Stimulated activated CD8-positive, alpha-beta memory T cell treated with anti-CD3 and anti-CD28 coated beads, Interleukin-12 subunit alpha, Interleukin-12 subunit beta, amount 100 ng/mL, for 1 hour (primary cell): ENCODE data around the gene PRKCE.

ENCODE experiments used
- DNase-seq: peaks from one replicate; pipeline ENCODE4 v3.0.0-alpha.2; 2020; ENCODE audit warnings: low read depth

PRKCE gene

DNA sequence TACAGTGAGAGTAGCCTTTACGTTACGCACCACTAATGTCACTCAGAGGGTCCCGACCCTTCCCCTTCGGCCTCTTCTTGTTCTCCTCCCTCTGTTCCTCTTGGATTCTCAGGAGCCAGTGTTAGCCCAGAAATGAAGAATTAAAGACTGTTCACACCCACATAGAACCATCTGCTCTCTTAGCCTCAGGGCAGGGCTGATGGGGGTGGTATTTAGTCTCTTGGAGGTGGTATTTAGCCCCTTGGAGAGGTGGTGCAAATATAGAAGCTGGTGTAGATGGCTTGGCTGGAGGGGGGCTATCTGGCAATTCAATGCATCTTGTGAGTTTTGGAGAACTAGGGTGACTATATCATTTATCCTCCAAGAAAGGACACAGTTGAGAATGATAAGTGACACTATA, 286.5 kb downstream of the PRKCE start:
- DNase-seq, result no peak

DNA sequence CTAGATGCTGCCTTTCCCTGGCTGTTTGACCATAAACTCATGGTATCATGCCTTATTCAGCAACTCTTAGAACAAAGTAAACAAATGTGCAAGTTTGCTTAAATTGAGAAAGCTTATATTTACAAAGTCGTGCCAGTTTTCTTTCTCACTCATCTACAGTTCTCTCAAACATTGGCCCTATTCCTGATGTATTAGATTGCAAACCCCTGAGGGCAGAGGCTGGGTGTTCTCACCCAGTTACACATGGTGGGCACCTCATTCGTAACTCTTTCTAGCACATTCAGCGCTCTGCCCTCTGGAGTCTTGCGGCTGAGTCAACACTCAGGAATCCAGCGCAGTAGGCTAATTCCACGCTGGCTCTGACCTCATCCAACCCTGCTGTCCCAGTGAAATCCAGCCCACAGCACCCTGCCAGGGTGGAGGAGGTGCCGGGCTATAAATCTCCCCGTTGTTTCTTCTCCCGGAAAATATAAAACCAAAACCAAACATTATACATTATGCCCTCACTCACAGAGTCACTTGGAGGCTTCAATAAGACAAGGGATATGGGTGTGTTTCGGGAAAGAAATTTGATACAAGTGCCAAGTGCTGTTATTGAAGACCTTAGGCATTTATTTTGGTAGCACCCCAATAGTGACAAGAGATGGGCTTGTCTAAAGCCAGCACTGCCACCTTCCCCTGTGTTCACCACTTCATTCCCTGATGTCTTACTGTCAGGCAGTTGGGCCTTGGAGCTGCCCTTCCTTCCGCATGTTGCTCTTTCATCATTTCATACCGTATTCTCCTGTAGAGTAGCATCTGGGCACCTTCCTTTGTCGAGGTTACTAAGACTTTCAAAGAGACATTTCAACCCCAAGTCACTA, 287.4 kb downstream of the PRKCE start:
- no peak for DNase-seq

DNA sequence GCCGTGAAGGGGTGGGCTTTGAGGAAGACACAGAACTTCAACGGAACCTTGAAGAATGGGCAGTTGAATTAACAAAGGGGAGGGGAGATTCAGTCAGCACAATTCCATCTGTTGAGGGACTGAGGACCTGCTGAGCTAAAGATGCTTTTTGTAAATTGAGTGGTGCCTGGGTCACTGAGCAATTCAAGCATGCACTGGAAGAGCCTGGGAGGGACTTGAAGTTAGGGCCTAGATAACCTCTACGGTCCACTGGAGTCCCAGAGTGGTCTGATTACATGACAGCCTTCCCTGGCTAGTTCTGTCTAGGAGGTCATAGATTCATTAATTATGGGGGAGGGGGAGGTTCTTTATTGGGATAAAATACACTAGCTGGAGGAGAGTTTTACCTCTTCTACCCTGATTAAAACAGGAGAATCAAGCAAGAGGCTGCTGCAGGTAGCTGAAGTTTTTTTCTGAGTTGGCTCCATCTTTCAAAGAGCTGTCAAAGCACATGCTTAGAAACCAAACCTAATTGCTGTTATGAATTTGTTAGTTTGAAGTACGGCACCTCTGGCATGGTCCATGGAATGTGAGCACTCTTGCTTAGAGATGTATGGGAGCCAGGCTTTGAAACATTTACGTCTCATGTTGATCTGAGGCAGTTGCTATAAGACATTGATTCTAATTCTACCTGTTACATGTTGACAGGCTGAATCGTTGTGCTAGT, 290.2 kb downstream of the PRKCE start:
- no peak for DNase-seq

DNA sequence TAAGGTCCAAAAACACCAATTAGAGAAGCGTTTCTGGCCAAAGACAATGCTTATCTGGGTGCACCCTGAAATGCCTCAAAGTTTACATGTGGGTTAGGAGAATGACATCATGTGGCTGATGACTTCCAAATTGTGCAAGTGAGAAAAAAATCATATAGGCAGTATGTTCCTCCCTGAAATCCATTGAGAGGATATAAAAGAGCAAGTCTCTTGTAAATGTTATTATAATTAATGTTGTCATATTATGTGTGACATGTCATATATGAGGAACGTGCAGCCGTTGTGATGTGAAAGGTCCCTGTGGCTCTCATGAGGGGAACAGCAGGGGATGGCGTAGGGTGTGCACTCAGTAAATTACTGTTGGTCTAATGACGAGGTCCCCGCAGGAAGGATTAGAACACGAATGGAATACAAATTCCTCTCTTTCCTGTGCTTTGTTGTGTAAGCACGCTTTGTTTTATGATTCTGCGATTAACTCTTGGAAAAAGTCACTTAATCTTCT, 290.8 kb downstream of the PRKCE start:
- DNase-seq, result no peak

DNA sequence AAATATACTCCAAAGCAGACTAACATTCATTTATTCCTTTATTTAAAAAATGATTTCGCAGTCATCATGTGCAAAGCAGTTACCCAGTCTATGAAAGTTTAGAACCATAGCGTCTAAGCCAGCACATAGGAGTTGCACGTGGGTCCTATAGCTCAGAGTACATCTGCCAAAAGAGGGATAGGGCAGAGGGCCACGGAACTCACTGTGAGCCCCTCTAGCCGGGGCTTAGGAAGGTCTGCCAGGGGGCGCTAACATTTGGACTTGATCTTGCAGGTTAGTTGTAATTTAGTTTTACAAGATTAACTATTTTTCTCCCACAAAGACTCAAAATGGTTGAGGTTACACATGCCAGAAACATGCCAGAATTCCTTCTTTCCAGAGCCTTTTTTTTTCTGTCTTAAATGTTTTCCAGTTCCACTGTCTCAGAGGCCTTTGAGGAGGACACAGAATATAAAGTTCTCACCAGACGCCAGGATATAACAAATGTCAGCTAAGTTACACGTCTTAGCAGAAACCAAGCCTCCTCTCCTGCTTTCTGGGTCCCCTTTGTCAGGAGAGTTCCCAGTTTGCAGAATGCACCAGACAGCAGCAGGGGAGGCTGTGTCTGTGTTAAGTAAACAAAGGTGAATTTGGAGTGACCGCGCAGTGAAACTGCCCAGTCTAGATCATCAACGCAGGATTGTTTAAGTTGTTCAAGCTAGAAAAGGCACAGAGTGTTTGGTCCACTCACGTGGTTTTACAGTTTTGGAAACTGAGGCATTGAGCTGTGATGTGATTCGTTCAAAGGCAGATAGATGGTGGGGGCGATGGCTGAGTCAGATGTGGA, 292.0 kb downstream of the PRKCE start:
- no peak for DNase-seq

DNA sequence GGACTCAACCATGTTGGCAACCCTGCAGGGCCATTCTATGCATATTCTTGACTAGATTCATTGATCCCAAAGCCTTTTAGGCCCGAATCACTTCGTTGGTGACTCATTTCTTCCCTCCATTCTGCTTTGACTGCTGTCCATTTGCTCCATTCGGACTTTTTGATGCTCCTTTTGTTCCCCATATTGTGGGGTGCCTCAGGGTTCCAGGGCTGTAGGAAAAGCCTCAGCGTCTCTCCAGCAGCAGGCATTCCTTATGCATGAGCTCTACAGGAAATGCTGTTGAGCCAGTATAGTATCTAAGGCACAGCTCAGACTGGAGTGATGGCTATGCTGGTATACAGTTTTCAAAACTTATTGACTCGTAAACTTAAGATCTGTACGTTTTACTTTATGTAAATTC, 292.6 kb downstream of the PRKCE start:
- no peak for DNase-seq

DNA sequence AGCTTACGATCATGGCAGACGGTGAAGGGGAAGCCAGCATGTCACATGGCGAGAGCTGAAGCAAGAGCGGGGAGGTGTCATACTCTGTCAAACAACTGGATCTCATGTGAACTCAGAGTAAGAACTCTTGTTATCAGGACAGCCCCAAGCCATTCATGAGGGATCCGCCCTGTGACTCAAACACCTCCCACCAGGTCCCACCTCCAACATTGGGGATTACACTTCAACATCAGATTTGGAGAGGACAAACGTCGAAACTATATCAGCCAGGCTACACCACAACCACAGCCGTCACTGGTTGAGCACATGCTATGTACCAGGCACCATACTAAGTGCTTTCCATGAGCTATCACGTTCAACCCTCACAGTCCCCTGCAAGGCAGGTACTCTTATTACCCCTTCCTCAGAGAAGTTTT, 293.8 kb downstream of the PRKCE start:
- DNase-seq, result no peak

DNA sequence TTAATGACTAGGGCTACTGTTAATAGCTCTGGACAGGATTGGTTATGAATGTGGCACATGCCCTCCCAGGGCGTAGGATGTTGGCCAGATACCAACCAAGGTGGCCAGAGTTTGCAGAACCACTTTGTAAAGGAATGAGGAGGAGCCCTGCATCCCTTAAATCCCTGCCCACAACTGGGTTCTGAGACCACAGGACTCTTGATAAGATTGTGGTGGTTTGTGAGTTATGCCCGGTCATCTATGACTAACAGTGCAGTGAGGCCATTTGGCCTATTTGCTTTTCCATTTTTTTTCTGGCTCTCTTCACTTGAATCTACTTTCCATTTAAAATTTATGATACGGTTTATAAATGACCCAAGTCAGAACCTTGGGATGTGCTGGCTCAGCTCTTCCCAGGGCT, 294.5 kb downstream of the PRKCE start:
- DNase-seq, result no peak

DNA sequence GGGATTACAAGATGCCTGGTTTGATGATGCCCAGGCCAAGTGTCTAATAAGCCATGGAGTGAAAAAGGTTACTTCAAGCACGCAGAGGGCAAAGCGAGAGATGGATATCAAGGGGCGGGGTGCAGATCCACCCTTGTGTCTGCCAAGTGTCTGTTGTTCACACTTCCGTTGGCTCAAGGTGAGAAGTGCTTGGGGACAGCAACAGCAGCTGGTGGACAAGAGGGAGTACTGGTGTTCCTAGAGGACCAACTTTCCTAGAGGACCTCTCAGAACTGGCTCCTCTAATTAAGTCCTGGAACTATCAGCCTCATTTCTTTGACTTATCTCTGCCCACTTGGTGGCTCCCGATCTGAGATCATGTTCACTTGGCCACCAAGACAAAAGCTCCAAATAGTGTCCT, 299.1 kb downstream of the PRKCE start:
- no peak for DNase-seq

DNA sequence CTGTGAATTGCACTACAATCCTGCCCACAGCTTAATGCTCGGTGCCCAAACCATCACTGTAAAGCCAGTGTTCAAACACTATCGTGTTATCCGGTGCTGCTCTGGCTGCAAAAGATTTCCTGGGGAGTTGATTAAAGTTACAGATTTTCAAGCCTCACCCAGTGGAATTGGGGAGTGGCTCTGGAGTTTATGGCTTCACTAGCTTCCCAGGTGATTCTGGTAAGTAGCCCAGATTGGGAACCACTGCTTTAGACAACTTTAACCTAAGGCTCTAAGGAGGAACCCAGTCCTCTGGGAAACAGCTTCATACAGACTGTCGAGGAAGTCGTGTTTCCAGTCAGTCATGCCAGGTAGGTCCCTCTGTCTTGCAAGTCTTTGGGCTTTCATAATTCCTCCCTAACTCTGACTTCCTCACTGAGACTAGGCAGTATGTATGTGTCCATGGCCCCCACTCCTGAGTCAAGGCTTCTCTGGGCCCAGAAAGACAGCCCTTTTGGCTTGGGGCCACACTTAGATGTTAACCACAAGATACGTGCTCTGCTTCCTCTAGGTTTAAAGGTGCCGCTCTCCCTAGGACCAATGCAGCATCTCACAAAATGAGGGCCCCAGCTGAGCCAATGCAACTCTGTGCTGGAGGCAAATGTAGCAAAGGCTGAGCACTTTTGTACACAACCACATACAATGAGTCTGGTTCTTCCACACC, 299.7 kb downstream of the PRKCE start:
- DNase-seq, result no peak

DNA sequence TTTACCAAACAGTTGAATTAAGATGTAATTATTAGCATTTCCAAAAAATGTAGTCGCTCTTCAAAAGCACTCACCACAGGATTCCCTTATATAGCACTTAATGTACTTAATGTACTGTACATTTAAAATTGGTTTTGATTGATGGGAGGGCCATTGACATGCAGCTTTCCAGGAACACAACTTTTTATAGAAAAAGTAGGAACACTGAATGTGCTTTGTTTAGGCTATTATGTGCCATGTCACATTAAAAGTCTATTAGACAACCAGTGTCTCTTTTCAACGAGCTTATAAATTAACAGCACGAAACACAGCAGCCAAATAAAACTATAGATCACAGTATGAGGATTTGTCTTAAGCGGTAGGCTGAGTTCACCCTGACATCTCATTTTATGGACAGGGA, 301.1 kb downstream of the PRKCE start:
- no peak for DNase-seq

DNA sequence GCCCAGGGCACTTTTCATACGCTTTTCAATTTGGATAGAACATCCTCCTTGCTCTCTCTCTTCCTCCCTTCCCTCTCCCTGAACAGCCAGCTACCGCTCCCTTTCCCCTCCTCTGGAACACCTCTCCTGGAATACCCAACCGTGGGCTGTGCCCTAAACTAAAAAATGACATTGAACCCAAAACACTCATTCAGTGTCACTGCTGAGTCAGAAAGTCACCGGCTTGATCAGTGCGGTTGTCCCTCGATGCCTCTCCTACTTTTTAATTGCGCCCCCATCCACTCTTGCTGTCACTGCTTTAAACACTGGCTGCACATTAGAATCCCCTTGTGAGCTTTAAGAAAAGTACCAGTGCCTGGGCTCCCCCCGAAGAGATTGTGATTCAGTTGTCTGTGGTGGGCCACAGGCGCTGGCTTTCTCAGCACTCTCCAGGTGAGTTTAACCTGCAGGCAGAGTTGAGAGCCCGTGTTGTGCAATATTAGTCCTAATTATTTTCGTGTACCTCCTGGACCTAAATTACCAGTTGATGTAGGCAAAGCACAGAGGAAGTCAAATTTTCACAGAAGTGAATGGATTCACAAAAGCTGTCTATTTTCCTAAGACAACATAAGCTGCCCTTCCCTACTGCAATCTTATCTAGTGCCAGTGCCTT, 302.0 kb downstream of the PRKCE start:
- DNase-seq, result no peak

DNA sequence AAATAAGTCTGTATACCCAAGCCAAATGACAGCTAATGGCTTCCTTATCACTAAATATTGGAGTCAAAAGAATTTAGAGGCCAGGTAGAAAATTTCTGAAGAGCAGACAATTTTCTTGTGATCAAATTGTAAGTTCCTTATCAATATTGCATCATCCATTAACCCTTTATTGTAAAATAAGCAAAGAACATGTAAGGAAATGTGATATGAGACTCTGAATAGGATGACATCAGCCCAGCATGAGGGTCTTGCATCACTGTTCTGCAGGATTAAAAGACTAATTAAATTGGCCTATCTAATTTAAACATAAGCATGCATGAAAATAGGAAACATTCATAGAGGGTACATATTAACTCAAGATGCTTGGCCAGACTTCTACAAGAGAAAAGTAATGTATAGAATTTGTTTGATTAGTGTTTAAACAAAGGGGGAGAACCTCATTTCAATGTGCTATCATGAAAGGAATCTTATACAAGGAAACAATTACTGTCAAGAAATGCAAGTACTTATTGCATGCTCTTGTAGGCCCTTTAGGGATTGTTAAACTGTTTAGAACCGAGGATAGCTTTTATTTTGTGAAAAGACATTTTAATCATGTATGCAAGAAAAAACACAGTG, 302.9 kb downstream of the PRKCE start:
- DNase-seq, result no peak

DNA sequence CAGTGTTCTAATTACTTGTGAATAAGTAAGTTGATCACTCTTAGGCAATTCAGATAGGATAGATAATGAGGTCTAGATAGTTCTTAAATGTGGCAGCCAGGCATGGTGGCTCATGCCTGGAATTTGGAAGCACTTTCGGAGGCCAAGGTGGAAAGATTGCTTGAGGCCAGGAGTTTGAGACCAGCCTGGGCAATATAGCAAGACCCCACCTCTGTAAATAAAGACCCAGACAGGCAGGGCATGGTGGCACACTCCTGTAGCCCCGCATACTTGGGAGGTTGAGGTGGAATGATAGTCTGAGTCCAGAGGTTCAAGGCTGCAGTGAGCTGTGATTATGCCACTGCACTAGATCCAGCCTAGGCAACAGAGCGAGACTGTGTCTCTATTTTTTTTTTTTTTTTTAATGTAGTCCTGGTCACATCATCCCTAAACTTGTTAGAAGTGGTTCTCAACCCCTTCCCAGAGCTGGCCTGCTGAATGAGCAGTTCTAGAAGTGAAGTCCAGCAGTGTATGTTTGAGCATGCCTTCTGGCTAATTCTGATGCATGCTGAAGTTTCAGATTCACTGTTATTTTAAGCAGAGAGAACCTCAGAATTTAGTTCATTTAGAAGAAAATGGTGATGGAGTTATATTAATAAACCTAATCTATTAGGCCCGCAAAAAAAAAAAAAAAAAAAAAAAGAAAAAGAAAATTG, 306.2 kb downstream of the PRKCE start:
- DNase-seq, result no peak

DNA sequence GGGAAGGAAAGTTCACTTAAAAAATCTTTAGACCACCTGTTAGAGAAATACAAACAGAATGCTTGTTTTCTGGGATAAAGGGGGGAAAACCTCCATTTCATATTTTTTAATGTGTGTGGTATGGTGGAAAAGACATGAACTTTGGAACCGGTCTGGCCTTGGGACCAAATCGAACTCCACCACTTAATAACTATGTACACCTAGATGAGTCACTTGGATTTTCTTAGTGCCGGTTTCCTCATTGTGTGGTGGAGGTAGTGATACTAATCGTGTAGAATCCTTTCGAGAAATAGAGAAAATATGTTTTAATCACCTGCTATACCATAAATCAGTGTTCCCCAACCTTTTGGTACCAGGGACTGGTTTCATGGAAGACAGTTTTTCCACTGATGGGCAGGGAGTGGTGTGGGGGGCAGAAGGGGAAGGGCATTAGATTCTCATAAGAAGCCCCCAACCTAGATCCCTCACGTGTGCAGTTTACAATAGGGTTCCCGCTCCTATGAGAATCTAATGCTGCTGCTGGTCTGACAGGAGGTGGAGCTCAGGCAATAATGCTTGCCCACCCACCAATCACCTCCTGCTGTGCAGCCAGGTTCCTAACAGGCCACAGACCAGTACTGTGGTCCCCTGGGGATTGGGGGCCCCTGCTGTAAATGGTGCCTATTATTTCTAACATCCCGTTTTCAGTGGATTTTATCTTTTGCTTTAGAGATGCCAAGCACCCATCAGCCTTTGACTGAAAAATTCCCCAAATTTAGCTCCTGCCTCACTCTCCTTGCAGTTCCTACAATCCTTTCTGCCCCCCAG, 308.8 kb downstream of the PRKCE start:
- DNase-seq, result no peak

DNA sequence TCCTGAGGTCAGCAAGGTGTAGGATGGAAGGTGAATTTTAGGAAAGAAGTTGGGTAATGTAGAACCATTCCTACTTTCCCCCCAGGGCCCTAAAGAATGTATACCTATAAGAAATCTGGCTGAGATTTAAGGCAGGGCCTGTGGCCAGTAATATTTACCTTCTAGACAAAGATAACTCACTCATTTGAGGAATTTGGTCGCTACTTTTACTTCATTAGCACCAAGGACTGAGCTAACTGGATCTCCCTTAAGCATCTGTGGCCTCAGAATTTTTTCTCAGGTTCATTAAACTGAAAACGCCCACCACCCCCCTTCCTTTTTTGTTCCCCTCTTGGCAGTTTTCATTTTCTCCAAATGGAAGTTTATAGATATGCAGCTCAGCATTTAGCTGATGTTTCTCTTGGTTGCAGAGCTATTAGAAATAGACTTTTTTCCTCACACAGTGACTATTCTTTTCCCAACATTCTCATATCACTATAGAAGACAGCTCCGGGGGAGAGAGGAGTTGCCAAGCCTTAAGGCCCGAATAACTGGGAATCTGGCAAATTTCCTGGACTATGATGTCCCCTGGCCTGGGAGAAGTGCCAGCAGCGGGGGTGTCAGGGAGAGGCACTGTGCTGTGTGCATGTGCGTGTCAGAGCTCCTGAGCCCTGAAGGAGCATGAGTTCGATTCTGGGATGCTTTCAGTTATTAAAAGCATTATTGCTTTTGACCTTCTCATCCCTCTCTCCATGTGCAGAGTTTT, 310.9 kb downstream of the PRKCE start:
- DNase-seq, result no peak

DNA sequence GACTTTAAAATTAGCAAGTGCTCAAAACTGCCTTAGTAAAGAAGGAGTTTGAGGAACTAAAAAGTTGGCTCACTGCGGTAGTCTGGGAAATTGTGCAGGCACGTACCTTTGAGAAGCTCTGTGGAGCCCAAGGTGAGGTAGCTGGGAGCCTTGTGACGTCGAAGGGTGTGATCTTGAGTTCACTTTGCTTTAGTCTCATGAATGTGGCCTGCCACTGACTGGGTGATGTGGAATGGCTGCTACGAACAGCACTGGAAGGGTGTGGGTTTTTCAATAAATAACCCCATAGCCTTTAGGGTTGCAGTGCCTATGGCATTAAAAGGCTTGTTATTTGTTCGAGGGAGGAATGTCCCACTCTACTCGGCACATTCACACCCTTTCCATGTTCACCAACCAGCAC, 312.3 kb downstream of the PRKCE start:
- no peak for DNase-seq

DNA sequence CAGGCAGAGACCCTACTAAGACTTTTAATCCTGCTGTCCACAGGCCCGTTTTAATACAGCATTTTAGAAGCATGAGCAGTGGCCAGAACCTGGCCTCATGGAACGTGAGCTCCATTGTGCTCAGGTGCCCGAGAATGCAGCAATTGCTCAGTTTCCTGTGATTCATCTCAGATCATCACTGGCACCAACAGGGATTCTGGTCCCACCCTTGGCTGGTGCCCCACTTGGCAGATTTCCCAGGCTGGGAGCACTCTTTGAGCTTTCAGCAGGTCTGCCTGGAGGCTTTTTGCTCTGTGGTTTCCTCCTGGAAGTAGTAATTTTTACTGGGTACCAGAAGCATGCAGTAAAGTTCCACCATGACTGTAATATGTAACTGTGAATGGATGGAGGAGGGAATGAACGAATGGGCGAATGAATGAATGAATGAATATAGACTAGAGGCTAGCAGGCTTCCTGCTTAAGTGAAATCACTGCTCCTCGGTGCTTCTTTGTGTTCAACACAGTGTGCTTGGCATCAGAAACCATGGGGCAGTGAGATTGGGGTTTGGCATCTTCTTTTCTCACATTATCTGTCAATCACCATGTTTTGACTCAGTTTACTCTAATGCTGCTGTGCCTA, 312.9 kb downstream of the PRKCE start:
- DNase-seq, result no peak
